Loucy (cell line): ENCODE data around the gene PRR36.

Experiments used
- H2AFZ ChIP-seq: fragments of 200-600 bp; sonication (generic); 2 replicates; pipeline ENCODE4 v1.6.0; 2016; ENCODE audit warnings: antibody characterized with exemption, mild to moderate bottlenecking, low read length, moderate library complexity
- H3F3A ChIP-seq: fragments of 200-600 bp; 2 replicates; pipeline ENCODE4 v1.6.0; 2016; ENCODE audit warnings: antibody characterized with exemption, low read depth, mild to moderate bottlenecking
- H3K27me3 ChIP-seq: fragments of 200-600 bp; sonication (generic); 2 replicates; pipeline ENCODE4 v1.6.1; 2014; ENCODE audit warnings: low read length, mild to moderate bottlenecking; ENCODE audit not compliant: insufficient read depth, poor library complexity, severe bottlenecking
- H3K36me3 ChIP-seq: fragments of 200-600 bp; sonication (generic); 2 replicates; pipeline ENCODE4 v1.6.1; 2016; ENCODE audit warnings: low read length; ENCODE audit not compliant: insufficient read depth
- H3K4me1 ChIP-seq: fragments of 200-600 bp; sonication (generic); 2 replicates; pipeline ENCODE4 v1.5.1; 2014; ENCODE audit warnings: low read length, mild to moderate bottlenecking; ENCODE audit not compliant: insufficient read depth, poor library complexity, severe bottlenecking
- H3K4me2 ChIP-seq: fragments of 200-600 bp; sonication (generic); 2 replicates; pipeline ENCODE4 v1.6.0; 2014; ENCODE audit warnings: antibody characterized with exemption, low read length, low read depth, mild to moderate bottlenecking; ENCODE audit not compliant: poor library complexity, severe bottlenecking
- H3K4me3 ChIP-seq: fragments of 200-600 bp; sonication (generic); 2 replicates; pipeline ENCODE4 v1.5.1; 2014; ENCODE audit warnings: low read length, mild to moderate bottlenecking, mixed read lengths; ENCODE audit not compliant: poor library complexity, severe bottlenecking
- H3K79me2 ChIP-seq: fragments of 200-600 bp; sonication (generic); 2 replicates; pipeline ENCODE4 v1.6.1; 2014; ENCODE audit warnings: low read length; ENCODE audit not compliant: insufficient read depth
- H3K9ac ChIP-seq: fragments of 200-600 bp; sonication (generic); 2 replicates; pipeline ENCODE4 v1.6.0; 2014; ENCODE audit warnings: mild to moderate bottlenecking, low read depth, low read length, moderate library complexity; ENCODE audit not compliant: poor library complexity, severe bottlenecking
- H3K9me2 ChIP-seq: fragments of 200-600 bp; sonication (generic); replicated peaks from 2 replicates; pipeline ENCODE4 v1.6.1; 2016; ENCODE audit warnings: low read depth, low read length, mixed read lengths
- H3K9me3 ChIP-seq: fragments of 200-600 bp; sonication (generic); 2 replicates; pipeline ENCODE4 v1.6.1; 2014; ENCODE audit warnings: mild to moderate bottlenecking, antibody characterized with exemption, low read length, low read depth; ENCODE audit not compliant: insufficient read depth
- H4K20me1 ChIP-seq: fragments of 200-600 bp; sonication (generic); 2 replicates; pipeline ENCODE4 v1.6.0; 2014; ENCODE audit warnings: antibody characterized with exemption, low read length, mild to moderate bottlenecking; ENCODE audit not compliant: insufficient read depth, poor library complexity, severe bottlenecking
- CTCF ChIP-seq: fragments of 200-600 bp; sonication (generic); conservative IDR thresholded peaks from 2 replicates; pipeline ENCODE4 v1.5.1; 2014; ENCODE audit warnings: mild to moderate bottlenecking, antibody characterized with exemption, low read length
- EZH2phosphoT487 ChIP-seq: fragments of 200-600 bp; IDR thresholded peaks from 2 replicates; pipeline ENCODE4 v1.6.1; 2018; ENCODE audit warnings: antibody characterized with exemption, mild to moderate bottlenecking, moderate library complexity, borderline replicate concordance

PRR36 gene

GRCh38 chr19:7913652-7914051, 39.5 kb upstream of the PRR36 start:
- Histone ChIP-seq H3F3A (no peaks in the 10 kb centered on the region), H3K79me2 (peaks cover 1% of the 10 kb centered on the region; the same call in 1 of the 2 replicates), H3K4me3 (no peak overlapping the region), H3K36me3 (peaks cover 20% of the 10 kb centered on the region; the same call in 1 of the 2 replicates), H4K20me1 (peaks cover 4% of the 10 kb centered on the region), H3K9ac (no peak overlapping the region), H3K9me3 (no peaks in the 10 kb centered on the region), H3K9me2 (no peaks in the 10 kb centered on the region), H3K4me2 (no peak overlapping the region), H3K27me3 (no peaks in the 10 kb centered on the region), H2AFZ (no peak overlapping the region), H3K4me1 (no peaks in the 10 kb centered on the region)
- TF ChIP-seq CTCF (no peak), EZH2phosphoT487 (no peak)

- peaks cover 20% of the 10 kb centered on the region; the same call in 1 of the 2 replicates for H3K36me3 ChIP-seq
- H3K27me3 ChIP-seq, result no peaks in the 10 kb centered on the region
- TF ChIP-seq CTCF (no peak), EZH2phosphoT487 (no peak)
- H4K20me1 ChIP-seq, result peaks cover 9% of the 10 kb centered on the region
- H3K79me2 ChIP-seq, result peaks cover 8% of the 10 kb centered on the region; the same call in 1 of the 2 replicates
- no peaks in the 10 kb centered on the region for H3K9me2 ChIP-seq
- no peaks in the 10 kb centered on the region for H3K9me3 ChIP-seq
- no peak overlapping the region for H3K4me3 ChIP-seq
- no peak overlapping the region for H3K9ac ChIP-seq
- no peak overlapping the region for H3K4me2 ChIP-seq
- H3F3A ChIP-seq, result no peaks in the 10 kb centered on the region
- no peaks in the 10 kb centered on the region for H3K4me1 ChIP-seq
- H2AFZ ChIP-seq, result no peak overlapping the region
These were observed 38.7 kb upstream of the PRR36 start for GRCh38 chr19:7912697-7913564.

- Histone ChIP-seq H2AFZ (no peak overlapping the region), H3K4me1 (no peaks in the 10 kb centered on the region), H3K27me3 (no peaks in the 10 kb centered on the region), H3K4me2 (no peak overlapping the region), H3K79me2 (peaks cover 15% of the 10 kb centered on the region; the same call in 1 of the 2 replicates), H3F3A (no peaks in the 10 kb centered on the region), H3K36me3 (peaks cover 20% of the 10 kb centered on the region; the same call in 1 of the 2 replicates), H3K9me3 (no peaks in the 10 kb centered on the region), H3K9ac (no peak overlapping the region), H3K4me3 (no peak overlapping the region), H4K20me1 (peaks cover 12% of the 10 kb centered on the region), H3K9me2 (no peaks in the 10 kb centered on the region)
- TF ChIP-seq CTCF (no peak), EZH2phosphoT487 (no peak)
These were observed 38.0 kb upstream of the PRR36 start for GRCh38 chr19:7912144-7912696.
